HG03521 (cell line): ENCODE measurements around the gene ARRB2.

Experiments
- ATAC-seq: cut with Tn5 transposase; IDR thresholded peaks from one replicate; pipeline ENCODE4 v1.9.1; 2021; ENCODE audit warnings: mild to moderate bottlenecking, moderate library complexity; ENCODE audit not compliant: unreplicated experiment

ARRB2 gene

DNA sequence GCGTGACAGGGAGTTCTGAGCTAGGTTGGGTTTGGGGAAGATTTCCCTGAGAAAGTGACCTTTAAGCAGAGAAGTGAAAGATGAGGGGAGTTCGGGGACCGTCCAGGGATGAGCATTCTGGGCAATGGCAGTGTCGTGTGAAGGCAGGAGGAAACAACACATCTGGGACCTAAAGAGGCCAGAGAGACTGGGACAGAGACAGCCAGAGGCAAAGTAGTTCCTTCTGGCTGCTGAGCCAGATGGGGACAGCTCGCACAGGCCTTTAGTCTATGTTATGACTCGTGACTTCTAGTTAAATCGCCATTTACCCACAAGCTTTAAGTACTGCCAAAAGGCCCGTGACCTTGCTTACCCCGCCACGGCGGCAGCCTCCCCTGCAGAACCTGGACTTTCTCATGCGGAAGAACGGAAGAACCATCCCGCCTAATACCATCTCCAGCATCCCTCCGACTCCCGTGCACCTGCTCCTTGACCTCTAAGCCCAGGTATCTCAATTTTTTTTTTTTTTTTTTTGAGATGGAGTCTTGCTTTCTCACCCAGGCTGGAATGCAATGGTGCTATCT lies 12.3 kb downstream of the ARRB2 start:
- ATAC-seq = no peak

DNA sequence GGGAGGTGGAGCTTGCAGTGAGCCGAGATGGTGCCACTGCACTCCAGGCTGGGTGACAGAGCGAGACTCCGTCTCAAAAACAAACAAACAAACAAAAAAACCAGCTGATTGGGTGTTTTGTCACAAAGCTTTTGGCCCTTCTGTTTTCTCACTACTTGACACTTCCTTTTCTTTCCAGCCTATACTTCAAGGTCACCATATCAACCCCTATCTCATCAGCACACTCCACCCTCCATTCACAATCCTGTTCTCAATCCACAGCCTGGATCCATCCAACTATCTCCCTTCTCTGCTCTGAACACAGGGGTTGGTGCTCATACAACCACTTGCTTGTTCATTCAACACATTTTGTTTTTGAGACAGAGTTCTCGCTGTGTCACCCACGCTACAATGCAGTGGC lies 14.2 kb downstream of the ARRB2 start:
- ATAC-seq = no peak

DNA sequence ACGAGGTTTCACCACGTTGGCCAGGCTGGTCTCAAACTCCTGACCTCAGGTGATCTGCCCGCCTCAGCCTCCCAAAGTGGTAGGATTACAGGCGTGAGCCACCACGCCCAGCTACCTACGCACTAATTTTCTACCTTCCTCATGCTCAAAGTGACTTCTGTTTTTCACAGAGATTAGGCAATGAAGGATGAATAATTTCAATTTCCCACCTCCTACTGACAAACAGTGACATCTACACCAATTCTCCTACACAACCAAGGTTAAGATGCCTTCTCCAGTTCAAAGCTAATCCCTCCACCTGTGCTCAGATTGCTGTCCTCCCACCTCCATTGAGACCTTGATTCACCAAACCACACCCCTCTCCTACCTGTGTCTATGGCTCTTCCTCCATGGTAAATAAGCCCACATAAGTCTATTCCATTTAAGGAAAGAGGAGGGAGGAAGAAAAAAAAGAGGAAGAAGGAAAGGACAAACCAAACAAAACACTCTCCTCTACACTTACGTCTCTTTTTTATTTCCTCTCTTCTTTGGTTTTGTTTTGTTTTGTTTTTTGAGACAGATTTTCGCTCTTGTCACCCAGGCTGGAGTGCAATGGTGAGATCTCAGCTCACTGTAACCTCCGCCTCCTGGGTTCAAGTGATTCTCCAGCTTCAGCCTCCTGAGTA lies 15.3 kb downstream of the ARRB2 start:
- no peak for ATAC-seq

DNA sequence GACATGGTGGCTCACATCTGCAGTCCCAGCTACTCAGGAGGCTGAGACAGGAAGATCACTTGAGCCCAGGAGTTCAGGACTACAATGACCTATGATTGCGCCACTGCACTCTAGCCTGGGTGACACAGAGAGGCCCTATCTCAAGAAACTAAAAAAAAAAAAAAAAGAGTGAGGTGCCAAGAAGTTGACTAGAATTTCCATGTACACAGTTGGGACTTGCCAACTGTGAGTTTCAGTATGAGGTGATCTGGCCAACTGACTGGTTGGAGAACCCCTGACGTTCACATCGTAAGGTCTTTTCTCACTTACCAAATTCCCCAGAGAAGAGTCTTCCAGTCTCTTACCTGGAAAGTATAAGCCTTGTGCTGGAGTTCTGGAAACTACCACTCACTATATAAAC lies 17.7 kb downstream of the ARRB2 start:
- no peak for ATAC-seq

DNA sequence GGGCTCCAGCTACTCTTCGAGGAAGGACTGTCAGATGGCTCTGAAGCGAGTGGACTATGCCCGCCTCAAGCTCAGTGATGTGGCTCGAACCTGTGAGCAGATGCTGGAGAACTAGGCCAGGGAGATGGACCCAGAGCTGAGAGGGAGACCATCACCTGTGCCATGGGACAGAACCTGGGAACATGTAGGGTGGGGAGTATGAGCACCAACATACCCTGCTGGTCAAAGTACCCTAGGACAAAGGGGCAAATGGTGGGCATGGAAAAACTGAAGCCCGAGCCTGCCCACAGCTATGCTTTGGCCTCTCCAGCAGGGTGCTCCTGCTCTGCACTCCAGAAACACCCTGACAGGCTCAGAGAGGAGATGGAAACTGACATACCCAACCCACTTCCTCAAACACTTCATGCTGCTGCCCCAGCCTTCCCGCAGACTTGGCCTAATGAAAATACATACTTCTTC lies 22.7 kb downstream of the ARRB2 start:
- ATAC-seq = no peak

DNA sequence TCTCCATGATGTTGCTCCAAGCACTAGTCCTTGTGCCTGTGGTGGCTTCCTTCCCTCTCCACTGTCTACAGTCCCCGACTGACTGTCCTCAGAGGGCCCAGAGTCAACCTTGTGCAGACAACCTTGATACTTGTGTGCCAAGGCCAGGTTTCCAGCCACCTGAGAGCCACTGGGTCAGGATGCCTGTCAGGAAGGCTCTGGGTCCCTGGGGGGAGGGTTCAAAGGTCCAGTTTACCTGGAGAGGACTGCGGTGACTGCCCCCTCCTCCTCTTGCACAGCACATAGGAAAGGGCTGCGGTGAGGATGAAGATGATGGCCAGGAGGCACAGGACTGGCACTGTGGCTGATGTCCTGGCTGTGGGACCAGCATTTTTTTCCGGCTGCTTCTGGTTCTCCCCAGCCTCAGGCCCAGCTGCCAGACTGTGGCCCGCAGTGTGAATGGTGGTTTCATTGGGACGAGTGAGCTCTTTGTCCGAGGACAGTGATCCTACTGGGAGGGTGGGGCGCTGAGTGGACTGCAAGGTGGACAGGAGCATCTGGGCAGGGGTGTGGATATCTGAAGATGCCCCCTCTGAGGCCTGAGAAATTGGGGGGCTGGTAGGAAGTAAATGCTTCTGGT lies 24.5 kb downstream of the ARRB2 start:
- ATAC-seq = no peak

DNA sequence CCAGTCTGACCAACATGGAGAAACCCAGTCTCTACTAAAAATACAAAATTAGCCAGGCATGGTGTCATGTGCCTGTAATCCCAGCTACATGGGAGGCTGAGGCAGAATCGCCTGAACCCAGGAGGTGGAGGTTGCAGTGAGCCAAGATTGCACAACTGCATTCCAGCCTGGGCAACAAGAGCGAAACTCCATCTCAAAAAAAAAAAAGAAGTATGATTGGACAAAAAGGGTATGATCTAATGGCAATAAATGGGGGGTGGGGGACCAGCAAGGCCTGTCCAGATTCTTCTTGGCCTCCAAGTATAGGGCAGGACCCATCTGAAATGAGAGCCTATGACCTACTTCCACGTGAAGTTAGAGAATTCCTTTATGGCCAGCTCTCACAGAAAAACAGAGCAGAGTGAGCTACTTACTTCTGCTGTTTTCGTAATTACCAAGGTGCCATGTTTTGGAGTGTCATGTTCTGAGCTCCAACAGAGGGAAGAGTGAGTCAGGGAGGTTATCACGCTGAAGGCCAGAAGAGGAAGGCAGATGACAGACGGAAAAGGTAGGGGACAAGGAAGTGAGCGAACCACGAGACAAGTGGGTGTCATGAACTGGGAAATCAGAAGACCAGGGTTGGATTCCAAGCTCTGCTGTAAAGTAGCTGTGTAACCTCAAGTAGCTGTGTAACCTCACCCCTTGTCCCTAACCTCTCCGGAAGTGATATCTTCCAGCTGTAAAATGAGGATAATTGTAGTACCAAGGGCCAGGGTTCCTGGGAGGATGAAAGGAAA lies 25.6 kb downstream of the ARRB2 start:
- ATAC-seq = no peak

DNA sequence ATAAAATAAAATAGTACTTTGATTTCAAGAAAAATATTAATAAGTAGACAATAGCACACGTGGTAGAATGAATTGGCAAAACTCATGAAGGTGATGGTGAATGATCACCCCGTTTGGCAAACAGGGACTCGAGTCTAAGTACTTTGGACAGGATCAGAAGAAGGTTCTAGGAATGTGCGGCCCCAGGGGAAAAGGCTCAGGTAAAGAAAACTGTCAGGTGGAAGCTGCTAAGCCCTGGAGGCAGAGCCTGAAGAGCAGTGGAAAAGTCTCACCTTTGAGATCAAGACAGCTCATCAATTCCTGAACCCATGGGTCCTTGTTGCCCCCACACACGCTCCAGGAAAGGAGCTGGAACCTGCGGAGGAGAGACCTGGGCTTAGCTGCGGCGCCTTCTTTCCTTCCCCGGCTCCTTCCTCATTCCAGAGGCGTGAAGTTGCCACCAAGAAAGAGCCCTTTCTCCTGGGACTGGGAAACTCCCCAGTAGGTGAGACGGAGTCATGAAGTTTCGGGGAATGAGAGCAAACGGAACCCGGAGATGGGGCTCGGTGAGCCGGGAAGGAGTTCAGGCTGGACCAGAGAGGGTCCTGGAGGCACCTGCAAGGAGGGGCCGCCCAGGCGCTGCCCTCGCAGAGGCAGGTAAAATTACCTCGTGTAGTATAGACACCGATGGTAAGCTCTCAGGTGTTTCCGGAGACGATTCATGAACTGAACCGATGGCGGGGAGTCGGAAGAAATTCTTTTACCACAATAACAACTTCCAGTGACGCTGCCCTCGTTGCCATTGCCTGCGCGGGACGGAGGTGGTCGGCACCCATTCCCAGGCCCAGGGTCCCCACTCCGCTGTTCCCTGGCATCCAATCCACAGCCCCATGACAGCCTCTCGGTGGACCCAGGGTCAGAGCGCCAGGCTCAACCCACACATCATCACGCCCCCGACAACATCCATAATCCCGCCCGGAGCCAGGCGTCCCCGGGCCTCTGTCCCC lies 28.0 kb downstream of the ARRB2 start:
- ATAC-seq = no peak

DNA sequence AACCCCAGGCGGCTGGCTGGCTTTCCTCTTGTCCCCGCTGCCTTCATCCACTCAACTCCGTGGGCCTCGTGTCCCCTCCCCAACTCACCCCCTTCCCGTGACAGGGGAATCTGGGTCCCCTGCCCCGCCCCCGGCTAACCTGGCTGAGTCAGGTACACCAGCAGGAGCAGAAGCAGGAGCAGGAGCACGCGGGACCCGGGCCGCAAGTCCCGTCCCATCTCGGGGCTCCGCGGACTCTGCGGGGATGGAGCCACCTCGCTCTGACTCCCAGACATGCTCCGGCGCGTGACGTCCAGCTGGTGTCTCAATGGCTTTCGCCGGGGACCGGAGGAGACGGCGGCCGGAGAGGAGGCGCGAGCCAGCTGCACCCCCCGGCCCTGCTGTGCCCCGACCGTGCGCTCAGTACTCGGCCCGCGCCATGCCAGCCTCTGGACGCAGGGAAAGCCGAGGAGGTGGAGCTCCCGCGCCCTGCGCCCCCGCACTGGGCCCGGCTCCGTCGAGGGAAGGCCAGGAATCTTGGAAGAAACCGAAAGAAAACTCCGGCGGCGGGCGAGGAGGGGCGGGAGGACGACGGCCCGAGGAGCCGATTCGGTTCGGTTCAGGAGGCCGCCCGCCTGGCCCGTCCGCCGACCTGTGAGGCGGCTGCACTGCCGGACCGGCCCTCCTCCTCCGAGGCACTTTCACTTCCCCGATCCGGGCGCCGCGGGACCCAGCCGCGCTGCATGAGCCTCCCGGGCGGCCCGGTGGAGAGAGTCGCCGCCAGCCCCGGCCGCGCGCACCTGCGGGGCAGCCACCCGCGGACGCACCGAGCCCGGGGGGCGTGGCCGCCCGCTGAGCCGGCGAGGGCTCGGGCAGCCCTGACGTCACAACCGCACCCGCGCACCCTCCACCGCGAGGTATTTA lies 28.9 kb downstream of the ARRB2 start, which contains the start of the genes CXCL16 and ZMYND15:
Gene CXCL16, minus strand, starts transcription at position 807 of the 903 bp plus-strand sequence. Its CDS starts 589 bp downstream, at position 218.
Gene ZMYND15, plus strand, starts transcription at position 712 of the 903 bp plus-strand sequence. CDS start 716 bp downstream, outside the sequence.
- no peak for ATAC-seq

DNA sequence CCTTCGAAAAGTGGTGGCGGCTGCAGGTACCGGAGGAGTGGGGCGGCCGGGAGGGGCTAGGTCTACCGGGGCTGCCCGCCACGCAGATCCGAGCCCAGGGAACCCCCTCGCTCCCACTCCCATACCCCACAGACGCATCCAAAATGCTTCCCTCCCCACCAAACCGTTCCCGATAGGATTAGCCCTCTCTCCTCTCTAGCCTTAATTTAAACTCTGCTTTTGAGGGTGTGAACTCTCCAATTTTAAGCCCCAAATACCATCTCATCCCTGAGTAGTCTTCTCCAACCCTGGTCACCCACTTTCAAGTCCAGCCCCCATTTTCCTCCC lies 29.6 kb downstream of the ARRB2 start:
- ATAC-seq = no peak

DNA sequence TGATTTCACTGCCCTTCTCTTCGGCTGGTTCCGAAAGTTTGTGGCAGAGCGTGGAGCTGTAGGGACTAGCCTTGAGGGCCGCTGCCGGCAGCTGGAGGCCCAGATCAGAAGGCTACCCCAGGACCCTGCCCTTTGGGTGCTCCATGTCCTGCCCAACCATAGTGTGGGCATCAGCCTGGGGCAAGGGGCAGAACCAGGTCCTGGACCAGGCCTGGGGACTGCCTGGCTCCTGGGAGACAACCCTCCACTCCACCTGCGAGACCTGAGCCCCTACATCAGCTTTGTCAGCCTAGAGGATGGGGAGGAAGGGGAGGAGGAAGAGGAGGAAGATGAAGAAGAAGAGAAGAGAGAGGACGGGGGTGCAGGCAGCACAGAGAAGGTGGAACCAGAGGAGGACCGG lies 30.2 kb downstream of the ARRB2 start:
- no peak for ATAC-seq

DNA sequence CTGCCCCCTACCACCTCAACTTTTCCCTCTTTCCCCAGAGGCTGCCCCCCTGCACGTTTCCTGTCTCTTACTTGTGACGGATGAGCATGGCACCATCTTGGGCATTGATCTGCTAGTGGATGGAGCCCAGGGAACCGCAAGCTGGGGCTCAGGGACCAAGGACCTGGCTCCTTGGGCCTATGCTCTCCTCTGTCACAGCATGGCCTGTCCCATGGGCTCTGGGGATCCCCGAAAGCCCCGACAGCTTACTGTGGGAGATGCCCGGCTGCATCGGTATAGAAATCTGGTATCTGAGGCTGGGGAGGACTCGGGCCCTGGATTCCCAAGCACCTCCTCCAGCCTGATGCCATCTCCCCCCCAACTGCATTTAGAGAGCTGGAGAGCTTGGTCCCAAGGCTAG lies 31.1 kb downstream of the ARRB2 start:
- ATAC-seq = no peak

DNA sequence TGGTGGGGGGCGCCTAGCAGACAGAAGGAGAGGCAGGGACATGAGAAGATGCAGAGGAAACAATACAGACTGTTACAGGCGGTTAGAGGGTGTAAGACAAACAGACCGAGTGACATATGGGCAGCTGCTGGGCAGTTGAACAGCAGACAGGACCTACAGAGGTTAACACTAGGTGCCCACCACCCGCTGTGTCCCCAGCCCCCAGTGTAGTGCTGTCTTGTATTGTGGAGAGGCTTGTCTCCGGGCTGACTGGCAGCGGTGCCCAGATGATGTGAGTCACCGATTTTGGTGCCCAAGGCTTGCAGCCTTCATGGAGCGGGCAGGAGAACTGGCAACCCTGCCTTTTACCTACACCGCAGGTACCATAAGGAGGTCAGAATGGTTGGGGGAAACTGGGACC lies 31.7 kb downstream of the ARRB2 start:
- no peak for ATAC-seq

DNA sequence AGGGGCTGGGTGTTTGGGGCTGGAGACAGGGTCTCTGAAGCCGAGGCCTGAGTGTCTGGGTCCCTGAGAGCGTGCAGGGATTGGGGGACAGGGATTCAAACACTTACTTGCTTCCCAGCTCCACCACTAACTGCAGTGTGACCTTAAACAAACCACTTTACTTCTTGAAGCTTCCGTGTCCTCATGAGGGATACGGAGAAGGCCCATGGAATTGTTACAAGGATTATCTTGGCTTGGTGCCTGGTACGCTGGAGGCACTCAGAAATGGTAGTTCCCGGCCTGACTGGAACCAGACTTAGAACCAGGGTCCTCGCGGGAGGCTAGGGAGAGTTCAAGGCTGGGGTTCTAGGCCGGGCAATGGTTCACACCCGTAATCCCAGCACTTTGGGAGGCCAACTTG lies 32.2 kb downstream of the ARRB2 start:
- ATAC-seq = no peak

DNA sequence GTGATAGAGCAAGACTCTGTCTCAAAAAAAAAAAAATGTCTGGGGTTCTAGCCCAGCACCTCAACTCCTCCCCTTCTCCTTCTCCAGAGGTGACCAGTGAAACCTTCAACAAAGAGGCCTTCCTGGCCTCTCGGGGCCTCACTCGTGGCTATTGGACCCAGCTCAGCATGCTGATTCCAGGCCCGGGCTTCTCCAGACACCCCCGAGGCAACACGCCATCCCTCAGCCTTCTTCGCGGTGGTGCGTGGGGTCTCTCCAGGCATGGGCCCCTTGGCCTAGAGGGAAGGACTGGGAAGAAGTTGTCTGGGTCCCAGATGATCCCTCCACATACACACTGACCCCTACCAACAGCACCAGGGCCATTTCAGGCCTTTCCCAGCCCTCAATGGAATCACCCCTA lies 32.8 kb downstream of the ARRB2 start:
- no peak for ATAC-seq

DNA sequence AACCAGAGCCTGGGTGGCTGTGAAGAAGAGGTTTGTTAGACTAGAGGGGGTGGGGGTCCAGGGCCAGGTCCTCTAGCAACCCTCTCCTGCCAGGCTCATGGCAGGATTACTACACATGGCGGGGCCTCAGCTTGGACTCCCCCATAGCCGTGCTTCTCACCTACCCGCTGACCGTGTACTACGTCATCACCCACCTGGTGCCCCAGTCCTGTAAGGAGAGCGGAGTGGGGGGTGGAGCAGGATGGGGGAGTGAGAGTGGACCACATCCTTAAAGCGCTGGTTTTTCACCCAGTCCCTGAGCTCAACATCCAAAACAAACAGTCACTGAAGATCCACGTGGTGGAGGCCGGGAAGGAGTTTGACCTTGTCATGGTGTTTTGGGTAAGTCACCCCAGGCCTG lies 33.5 kb downstream of the ARRB2 start:
- ATAC-seq = no peak

DNA sequence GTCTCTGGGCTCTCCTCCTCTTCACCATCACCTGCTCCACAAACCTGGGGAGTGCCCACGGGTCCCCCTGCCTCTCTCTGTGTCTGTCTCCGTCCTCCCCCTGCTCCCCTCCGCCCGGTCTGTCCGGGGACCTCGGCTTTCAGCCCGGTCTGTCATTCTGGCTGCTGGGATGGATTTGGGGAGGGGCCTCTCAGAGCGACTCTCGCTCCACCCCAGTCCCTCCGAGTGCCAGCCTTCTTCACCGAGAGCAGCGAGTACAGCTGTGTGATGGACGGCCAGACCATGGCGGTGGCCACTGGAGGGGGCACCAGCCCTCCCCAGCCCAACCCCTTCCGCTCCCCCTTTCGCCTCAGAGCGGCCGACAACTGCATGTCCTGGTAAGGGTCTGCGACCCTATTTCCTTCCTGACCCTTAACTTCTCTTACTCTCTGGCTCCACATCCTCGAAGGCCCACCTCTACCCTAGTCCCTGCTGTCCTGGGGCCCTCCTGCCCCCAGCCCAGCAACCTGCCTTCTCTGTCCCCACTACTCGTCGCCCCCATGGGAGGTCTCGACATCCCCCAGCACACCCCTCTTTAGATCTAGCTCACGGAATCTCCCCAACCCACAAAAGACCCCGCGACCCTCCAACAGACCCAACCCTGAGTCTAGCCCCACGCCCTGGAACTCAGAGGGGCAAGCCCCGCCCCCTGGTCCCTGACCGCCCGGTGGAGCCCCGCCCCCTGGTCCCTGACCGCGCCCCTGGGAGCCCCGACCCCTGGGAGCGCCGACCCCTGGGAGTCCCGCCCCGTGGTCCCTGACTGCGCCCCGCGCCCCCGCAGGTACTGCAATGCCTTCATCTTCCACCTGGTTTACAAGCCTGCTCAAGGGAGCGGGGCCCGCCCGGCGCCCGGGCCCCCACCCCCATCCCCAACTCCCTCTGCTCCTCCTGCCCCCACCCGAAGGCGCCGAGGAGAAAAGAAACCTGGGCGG lies 34.9 kb downstream of the ARRB2 start:
- ATAC-seq = no peak

DNA sequence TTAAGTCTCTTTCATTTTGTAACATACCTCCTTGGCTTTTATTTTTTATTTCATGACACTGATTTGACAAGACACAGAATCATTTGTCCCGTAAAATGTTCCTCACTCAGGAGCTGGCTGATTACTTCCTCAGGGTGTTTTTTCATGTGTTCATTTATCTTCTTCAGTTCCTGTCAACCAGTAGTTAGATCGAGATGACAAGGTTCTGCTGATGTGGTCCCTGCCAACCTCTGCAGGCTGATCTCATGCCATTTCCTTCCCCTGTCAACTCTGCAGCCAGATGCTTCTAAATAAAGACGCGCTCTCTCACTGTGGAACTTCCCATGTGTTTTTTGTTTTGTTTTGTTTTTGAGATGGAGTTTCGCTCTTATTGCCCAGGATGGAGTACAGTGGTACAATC lies 37.4 kb downstream of the ARRB2 start:
- ATAC-seq = no peak
